T-helper 1 cell treated with Interleukin-12 subunit alpha and Interleukin-12 subunit beta and Interleukin-4 antibody, amounts not matched to agents 30 μg/mL and 1 μg/mL, for 36 hours (primary cell): ENCODE data around the gene FTO.
"Not testable (repeated sequence)": the region's sequence is repeated elsewhere in the genome, so short reads cannot be mapped to it uniquely, and the experiment has no call there.

Source experiments
- H3K27ac Mint-ChIP-seq: one replicate; pipeline ENCODE4 v1.8.0; 2021; ENCODE audit warnings: mild to moderate bottlenecking, mixed read lengths
- H3K27me3 Mint-ChIP-seq: one replicate; pipeline ENCODE4 v1.8.0; 2021; ENCODE audit warnings: low read depth, mixed read lengths
- H3K36me3 Mint-ChIP-seq: one replicate; pipeline ENCODE4 v1.8.0; 2021; ENCODE audit warnings: low read depth, mixed read lengths
- H3K4me1 Mint-ChIP-seq: one replicate; pipeline ENCODE4 v1.8.0; 2021; ENCODE audit warnings: low read depth, mixed read lengths
- H3K4me3 Mint-ChIP-seq: one replicate; pipeline ENCODE4 v1.8.0; 2021; ENCODE audit warnings: mild to moderate bottlenecking, moderate library complexity, mixed read lengths
- H3K9me3 Mint-ChIP-seq: one replicate; pipeline ENCODE4 v1.8.0; 2021; ENCODE audit warnings: mixed read lengths

The FTO gene

GRCh38 chr16:53884748-53885147 lies 180.8 kb downstream of the FTO start:
- Mint-ChIP-seq H3K4me1 (peaks cover 6% of the 10 kb centered on the region), H3K27me3 (no peaks in the 10 kb centered on the region), H3K27ac (no peak overlapping the region), H3K9me3 (no peaks in the 10 kb centered on the region), H3K36me3 (peaks cover 34% of the 10 kb centered on the region), H3K4me3 (no peak overlapping the region)

GRCh38 chr16:53886482-53887378 lies 182.8 kb downstream of the FTO start:
- Mint-ChIP-seq H3K4me1 (peaks cover 9% of the 10 kb centered on the region), H3K36me3 (peaks cover 25% of the 10 kb centered on the region), H3K27me3 (no peaks in the 10 kb centered on the region), H3K9me3 (no peaks in the 10 kb centered on the region), H3K27ac (no peak overlapping the region), H3K4me3 (no peak overlapping the region)

- no peak overlapping the region for H3K4me3 Mint-ChIP-seq
- H3K36me3 Mint-ChIP-seq, result peaks cover 27% of the 10 kb centered on the region
- H3K9me3 Mint-ChIP-seq, result no peaks in the 10 kb centered on the region
- H3K27me3 Mint-ChIP-seq, result no peaks in the 10 kb centered on the region
- H3K27ac Mint-ChIP-seq, result no peak overlapping the region
- H3K4me1 Mint-ChIP-seq, result peaks cover 23% of the 10 kb centered on the region
Observed at GRCh38 chr16:53888222-53888621, 184.3 kb downstream of the FTO start.

- peaks cover 15% of the 10 kb centered on the region for H3K36me3 Mint-ChIP-seq
- not testable (repeated sequence) for H3K27me3 Mint-ChIP-seq, H3K9me3 Mint-ChIP-seq, H3K27ac Mint-ChIP-seq, H3K4me3 Mint-ChIP-seq
- H3K4me1 Mint-ChIP-seq, result peaks cover 30% of the 10 kb centered on the region
Observed at GRCh38 chr16:53890877-53891276, 186.9 kb downstream of the FTO start.

DNA sequence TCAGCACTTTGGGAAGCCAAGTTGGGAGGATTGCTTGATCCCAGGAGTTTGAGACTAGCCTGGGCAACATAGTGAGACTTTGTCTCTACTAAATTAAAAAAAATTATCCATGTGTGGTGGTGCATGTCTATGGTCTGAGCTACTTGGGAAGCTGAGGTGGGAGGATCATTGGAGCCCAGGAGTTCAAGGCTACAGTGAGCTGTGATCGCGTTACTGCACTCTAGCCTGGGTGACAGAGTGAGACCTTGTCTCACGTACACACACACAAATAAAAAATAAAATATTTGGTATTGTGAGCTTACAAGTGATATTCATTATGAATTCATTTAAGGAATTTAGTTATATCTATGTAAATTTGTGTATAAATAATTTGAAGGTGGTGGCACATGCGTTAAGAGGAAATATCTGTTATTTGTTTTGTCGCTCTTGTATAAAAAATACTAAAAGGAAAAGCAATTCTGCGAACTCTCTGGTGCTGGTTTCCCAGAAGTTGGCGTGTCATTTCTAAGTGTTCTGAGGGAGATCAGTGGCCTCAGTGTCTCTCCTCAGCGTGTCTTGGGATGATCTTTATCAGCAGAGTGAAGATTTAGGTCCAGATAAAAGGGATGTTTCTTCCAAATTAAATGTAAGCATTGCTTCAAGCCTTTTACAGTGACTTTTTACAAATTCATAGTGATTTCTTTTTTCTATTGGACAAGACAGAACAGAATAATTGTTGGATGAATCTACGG lies 187.6 kb downstream of the FTO start:
- Mint-ChIP-seq H3K27me3 (no peaks in the 10 kb centered on the region), H3K9me3 (no peaks in the 10 kb centered on the region), H3K36me3 (peaks cover 10% of the 10 kb centered on the region), H3K4me3 (peak overlapping the region; percentile 28), H3K4me1 (peaks cover 30% of the 10 kb centered on the region), H3K27ac (peak overlapping the region; percentile 38)

DNA sequence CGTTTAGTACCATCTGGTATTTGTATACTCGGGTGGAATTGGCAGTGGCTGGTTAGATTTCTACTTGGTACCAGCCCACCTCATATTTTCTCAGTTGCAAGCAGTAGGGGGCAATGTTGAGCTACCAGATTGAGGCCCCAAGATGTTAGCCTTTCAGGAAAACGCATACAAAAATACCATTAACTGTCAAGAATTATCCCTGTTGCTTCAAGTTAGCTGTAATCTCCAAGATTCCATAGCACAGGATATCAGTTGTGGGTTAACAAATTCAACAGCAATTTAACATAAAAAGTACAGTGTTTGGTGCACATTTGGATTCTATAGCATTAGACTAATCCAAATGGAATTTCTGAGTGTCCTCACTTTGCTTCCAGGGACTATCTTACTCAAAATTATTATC lies 188.2 kb downstream of the FTO start:
- no peaks in the 10 kb centered on the region for H3K9me3 Mint-ChIP-seq
- H3K4me1 Mint-ChIP-seq, result peaks cover 30% of the 10 kb centered on the region
- peaks cover 8% of the 10 kb centered on the region for H3K36me3 Mint-ChIP-seq
- peak overlapping the region; percentile 28 for H3K4me3 Mint-ChIP-seq
- H3K27ac Mint-ChIP-seq, result peak overlapping the region; percentile 38
- no peaks in the 10 kb centered on the region for H3K27me3 Mint-ChIP-seq

DNA sequence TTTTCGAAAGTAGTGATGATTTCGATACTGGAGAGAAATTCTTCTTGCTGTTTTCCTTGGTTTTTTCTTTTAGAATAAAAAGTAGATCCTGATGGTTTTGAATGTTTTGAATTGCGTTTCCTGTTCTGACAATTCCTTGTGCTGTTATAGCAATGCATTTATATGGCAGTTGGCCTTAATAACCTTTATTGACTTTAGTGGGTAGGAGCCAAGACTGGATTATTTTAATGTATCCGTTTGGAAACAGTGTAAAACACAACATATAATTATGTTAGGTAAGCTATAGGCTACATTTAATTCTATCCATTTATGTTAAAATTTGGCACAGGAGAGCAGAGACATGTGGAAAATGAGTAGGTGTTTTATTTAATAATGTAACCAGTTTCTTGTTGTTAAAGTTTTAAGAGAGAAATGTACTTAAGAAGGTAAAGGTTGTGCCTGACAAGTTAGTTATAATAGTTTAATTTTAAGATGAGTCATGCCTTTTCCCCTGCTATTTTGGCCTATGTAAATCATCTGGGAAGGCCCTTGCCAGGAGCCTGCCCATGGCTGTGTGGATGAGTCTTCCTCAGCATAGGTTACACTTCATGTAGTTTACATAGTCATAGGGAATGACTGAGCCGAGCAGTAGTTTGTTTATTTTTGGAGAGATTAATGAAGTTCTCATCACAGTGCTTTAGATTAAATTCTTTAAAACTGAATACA lies 189.9 kb downstream of the FTO start:
- H3K4me3 Mint-ChIP-seq, result no peak overlapping the region
- H3K9me3 Mint-ChIP-seq, result no peaks in the 10 kb centered on the region
- H3K36me3 Mint-ChIP-seq, result peaks cover 11% of the 10 kb centered on the region
- H3K4me1 Mint-ChIP-seq, result peaks cover 32% of the 10 kb centered on the region
- H3K27ac Mint-ChIP-seq, result no peak overlapping the region
- no peaks in the 10 kb centered on the region for H3K27me3 Mint-ChIP-seq

DNA sequence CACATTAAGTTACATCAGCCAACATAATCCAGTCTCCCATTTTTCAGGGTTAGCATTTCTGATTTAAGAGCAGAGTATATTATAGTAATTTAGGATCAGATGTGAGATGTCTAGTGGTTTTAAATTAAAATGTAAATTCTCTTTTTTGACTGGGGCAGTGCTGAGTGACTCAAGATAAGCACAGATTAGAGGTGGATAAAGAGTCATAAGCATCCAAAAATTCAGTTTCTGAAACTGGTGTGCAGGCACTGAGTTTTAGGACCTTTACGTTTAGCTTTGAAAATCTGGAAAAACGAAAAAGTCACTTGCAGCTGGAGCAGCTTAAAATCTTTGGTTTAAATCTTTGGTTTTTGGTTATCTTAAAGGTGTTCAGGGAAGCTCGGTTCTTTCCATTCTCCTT lies 190.7 kb downstream of the FTO start:
- Mint-ChIP-seq H3K36me3 (peaks cover 7% of the 10 kb centered on the region), H3K4me1 (peaks cover 32% of the 10 kb centered on the region), H3K9me3 (no peaks in the 10 kb centered on the region), H3K27me3 (no peaks in the 10 kb centered on the region), H3K27ac (peak overlapping the region; percentile 50), H3K4me3 (no peak overlapping the region)

DNA sequence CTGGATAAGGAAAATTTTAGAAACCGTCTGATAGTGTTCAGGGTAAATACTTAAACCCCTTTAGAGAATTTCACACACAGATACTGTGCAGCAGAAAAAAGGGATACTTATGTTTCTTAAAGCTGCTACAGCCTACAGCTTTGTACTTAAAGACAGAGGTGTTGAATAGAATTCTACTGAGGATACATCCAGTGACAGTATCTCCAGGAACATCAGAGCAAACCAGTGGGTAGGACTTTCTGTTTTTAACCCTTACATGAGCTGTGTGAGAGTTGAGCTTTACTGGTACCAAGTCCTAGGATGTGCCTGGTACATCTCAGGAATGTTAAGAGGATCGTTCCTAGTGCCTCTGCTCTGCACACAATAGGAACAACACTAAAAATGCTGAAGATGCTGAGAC lies 191.5 kb downstream of the FTO start:
- Mint-ChIP-seq H3K36me3 (peaks cover 7% of the 10 kb centered on the region), H3K9me3 (no peaks in the 10 kb centered on the region), H3K4me3 (no peak overlapping the region), H3K4me1 (peaks cover 33% of the 10 kb centered on the region), H3K27me3 (no peaks in the 10 kb centered on the region), H3K27ac (no peak overlapping the region)

GRCh38 chr16:53895851-53896250 lies 191.9 kb downstream of the FTO start:
- H3K4me3 Mint-ChIP-seq, result no peak overlapping the region
- peaks cover 33% of the 10 kb centered on the region for H3K4me1 Mint-ChIP-seq
- no peaks in the 10 kb centered on the region for H3K9me3 Mint-ChIP-seq
- no peaks in the 10 kb centered on the region for H3K27me3 Mint-ChIP-seq
- H3K36me3 Mint-ChIP-seq, result peaks cover 7% of the 10 kb centered on the region
- H3K27ac Mint-ChIP-seq, result no peak overlapping the region

- Mint-ChIP-seq H3K36me3 (peaks cover 7% of the 10 kb centered on the region), H3K4me1 (peaks cover 36% of the 10 kb centered on the region), H3K9me3 (no peaks in the 10 kb centered on the region), H3K4me3 (no peak overlapping the region), H3K27me3 (no peaks in the 10 kb centered on the region), H3K27ac (no peak overlapping the region)
Observed at GRCh38 chr16:53896722-53897121, 192.8 kb downstream of the FTO start.

DNA sequence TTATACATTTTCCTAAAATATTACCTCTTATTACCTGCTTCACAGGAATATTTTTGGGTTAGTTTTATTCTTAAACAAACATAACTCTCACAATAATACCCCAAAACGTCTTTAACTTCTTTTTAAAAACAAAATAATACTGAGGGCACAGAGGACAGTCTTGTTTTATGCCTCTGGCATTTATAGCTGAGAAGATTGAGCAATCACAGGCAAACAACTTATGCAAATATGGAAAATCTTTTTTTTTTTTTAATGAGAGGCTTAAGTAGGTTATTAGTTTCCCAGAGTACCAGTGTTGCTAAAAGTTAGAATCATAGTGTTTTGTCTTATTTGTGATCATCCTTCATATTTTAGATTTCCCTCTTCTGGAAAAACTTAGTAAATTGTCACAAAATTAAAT lies 195.0 kb downstream of the FTO start:
- Mint-ChIP-seq H3K4me1 (peaks cover 20% of the 10 kb centered on the region), H3K36me3 (peaks cover 2% of the 10 kb centered on the region), H3K27ac (no peak overlapping the region), H3K27me3 (no peaks in the 10 kb centered on the region), H3K4me3 (no peak overlapping the region), H3K9me3 (no peaks in the 10 kb centered on the region)

GRCh38 chr16:53899431-53899830 lies 195.5 kb downstream of the FTO start:
- H3K27me3 Mint-ChIP-seq, result no peaks in the 10 kb centered on the region
- H3K27ac Mint-ChIP-seq, result no peak overlapping the region
- no peak overlapping the region for H3K4me3 Mint-ChIP-seq
- no peaks in the 10 kb centered on the region for H3K9me3 Mint-ChIP-seq
- H3K4me1 Mint-ChIP-seq, result peaks cover 18% of the 10 kb centered on the region
- H3K36me3 Mint-ChIP-seq, result peaks cover 2% of the 10 kb centered on the region

DNA sequence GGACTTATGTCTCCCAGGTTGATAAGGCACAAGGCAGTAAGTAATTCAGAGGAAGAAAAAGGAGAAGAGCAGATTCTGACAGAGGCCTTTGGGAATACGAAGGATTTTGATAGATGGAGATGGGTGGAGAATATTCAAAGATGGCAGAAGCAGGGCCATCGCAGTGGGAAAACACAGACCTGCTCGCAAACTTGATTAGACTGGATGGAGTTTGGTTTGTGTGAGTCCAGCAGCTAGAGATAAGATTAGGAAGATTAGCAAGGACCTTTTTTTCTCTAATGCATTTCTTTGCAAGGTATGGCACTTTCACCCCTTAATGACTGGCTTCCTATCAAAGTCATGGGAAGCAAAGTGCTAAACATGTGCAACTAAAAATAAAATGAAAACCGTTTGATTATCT lies 196.7 kb downstream of the FTO start:
- no peak overlapping the region for H3K4me3 Mint-ChIP-seq
- H3K9me3 Mint-ChIP-seq, result no peaks in the 10 kb centered on the region
- H3K27ac Mint-ChIP-seq, result no peak overlapping the region
- H3K4me1 Mint-ChIP-seq, result peaks cover 23% of the 10 kb centered on the region
- H3K27me3 Mint-ChIP-seq, result no peaks in the 10 kb centered on the region
- H3K36me3 Mint-ChIP-seq, result peaks cover 2% of the 10 kb centered on the region
